Vagina (tissue), 2 donors: ENCODE results near the gene DPP6. TPM values are rescaled to one million over a fixed set of nuclear protein-coding genes. Genes with fewer than 3 reads are reported as not detected.

Source experiments
- DNase-seq, 2 donors: peaks; one replicate each; pipeline ENCODE4 v3.0.0-alpha.2; 2017; ENCODE audit errors: extremely low spot score in 2 of 2
- H3K27ac ChIP-seq: fragments of 200-600 bp; sonication (generic); one replicate; pipeline ENCODE4 v1.5.1; 2019
- H3K27me3 ChIP-seq: fragments of 200-600 bp; sonication (generic); one replicate; pipeline ENCODE4 v1.5.1; 2019
- H3K36me3 ChIP-seq, 2 donors: fragments of 200-600 bp; sonication (generic); one replicate each; pipeline ENCODE4 v1.5.1; 2017 to 2019
- H3K4me1 ChIP-seq: fragments of 200-600 bp; sonication (generic); one replicate; pipeline ENCODE4 v1.5.1; 2019
- H3K4me3 ChIP-seq, 2 donors: fragments of 200-600 bp; sonication (generic); 1 replicate in 1 of 2; 2 replicates in 1 of 2; pipeline ENCODE4 v1.5.1; 2016 to 2019
- H3K9me3 ChIP-seq: fragments of 200-600 bp; sonication (generic); one replicate; pipeline ENCODE4 v1.5.1; 2019
- POLR2A ChIP-seq, 2 donors: fragments of 450-650 bp; IDR thresholded peaks; one replicate each; pipeline ENCODE4 v1.6.1; 2017; ENCODE audit warnings: antibody characterized with exemption in 2 of 2, mild to moderate bottlenecking in 2 of 2, moderate library complexity in 2 of 2
- POLR2AphosphoS5 ChIP-seq, 2 donors: sonication (generic); formaldehyde crosslinking; IDR thresholded peaks; one replicate each; pipeline ENCODE4 v1.9.0; 2017; ENCODE audit warnings: antibody characterized with exemption in 2 of 2, mild to moderate bottlenecking in 2 of 2, low read depth in 1 of 2; ENCODE audit not compliant: insufficient read depth in 1 of 2
- intact Hi-C: fragments of 100-400 bp; cut with DNase I; formaldehyde crosslinking; loops from one replicate; pipeline ENCODE4 v1.15.1; 2023
- total RNA-seq: library from RNA; depleted of rRNA; stranded (reverse); fragments of >200 nt; gene quantifications from one replicate; pipeline ENCODE4 v1.2.3, GENCODE V29; 2016
- TF ChIP-seq, protein P1 (sequence below), 3 experiments: fragments of 450-650 bp in 2 of 3; fragments of 200-600 bp in 1 of 3; sonication (generic) in 1 of 3; IDR thresholded peaks; one replicate each; pipeline ENCODE4 v1.5.1; 2017 to 2019; ENCODE audit warnings: antibody characterized with exemption in 3 of 3, mild to moderate bottlenecking in 2 of 3, moderate library complexity in 2 of 3

Gene DPP6
- total RNA-seq, 1 donor from 2014 or later: 7.9 TPM

DNA sequence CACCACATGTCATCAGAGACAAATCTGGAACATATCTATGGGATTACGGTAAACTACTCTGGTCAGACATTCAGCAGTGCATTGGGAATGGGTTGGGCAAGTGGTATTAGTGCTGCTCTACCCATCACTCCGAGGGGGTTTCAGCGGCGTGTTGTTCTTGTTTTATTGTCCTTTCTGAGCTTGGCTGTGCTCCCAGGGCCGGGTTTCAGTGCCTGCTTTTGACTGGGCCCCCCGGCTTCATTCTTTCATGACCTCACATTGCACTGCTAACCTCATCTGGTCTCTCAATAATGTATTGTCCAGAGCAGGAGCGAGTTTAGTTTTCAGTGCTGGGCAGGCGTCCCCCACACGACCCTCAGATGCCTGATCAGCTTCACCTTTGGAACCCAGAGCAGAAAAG, 586.1 kb downstream of the DPP6 start:
- Histone ChIP-seq H3K9me3 (no peaks in the 10 kb centered on the region), H3K4me3 (no peak overlapping the region), H3K27me3 (no peaks in the 10 kb centered on the region), H3K27ac (no peak overlapping the region), H3K36me3 (no peaks in the 10 kb centered on the region), H3K4me1 (no peaks in the 10 kb centered on the region)
- TF ChIP-seq, protein P1, sequence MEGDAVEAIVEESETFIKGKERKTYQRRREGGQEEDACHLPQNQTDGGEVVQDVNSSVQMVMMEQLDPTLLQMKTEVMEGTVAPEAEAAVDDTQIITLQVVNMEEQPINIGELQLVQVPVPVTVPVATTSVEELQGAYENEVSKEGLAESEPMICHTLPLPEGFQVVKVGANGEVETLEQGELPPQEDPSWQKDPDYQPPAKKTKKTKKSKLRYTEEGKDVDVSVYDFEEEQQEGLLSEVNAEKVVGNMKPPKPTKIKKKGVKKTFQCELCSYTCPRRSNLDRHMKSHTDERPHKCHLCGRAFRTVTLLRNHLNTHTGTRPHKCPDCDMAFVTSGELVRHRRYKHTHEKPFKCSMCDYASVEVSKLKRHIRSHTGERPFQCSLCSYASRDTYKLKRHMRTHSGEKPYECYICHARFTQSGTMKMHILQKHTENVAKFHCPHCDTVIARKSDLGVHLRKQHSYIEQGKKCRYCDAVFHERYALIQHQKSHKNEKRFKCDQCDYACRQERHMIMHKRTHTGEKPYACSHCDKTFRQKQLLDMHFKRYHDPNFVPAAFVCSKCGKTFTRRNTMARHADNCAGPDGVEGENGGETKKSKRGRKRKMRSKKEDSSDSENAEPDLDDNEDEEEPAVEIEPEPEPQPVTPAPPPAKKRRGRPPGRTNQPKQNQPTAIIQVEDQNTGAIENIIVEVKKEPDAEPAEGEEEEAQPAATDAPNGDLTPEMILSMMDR (IDR thresholded peaks at IDR 0.05): no peak
- no peak for TF ChIP-seq POLR2A (IDR thresholded peaks at IDR 0.05)
- no peak for TF ChIP-seq POLR2AphosphoS5 (IDR thresholded peaks at IDR 0.05; ENCODE audit: insufficient read depth in 1 of 2, low read depth in 1 of 2)
- intact Hi-C loops: no loop called here
- DNase-seq: peak in 1 of 2 donors; percentile 37

DNA sequence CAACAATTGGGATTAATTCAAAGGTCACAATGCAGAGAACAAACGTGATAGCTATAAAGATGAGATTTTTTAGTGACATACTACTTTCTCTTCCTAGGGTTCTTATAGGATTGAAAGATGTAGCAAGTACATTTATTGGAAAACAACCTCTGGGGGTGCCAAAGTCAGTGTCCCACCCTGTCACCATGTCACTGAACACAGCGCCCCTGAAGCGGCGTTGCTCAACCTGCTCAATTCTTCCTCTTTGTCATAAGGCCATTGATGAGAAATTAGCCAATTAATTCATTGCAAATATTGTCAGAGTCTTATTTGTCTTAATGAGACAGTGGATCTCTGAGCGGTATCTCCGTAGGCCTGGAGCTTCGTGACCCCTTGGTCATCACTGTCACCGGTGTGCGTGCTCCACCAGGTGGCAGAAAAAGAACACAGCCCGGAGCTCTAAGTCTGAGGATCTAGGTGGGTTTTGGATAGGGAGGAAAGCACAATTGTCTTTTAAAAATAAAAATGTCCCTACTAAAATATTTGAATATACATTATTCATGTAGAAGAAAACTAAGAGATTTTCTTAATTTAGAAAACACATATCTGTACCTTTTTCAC, 588.2 kb downstream of the DPP6 start:
- Histone ChIP-seq H3K27me3 (no peaks in the 10 kb centered on the region), H3K9me3 (no peaks in the 10 kb centered on the region), H3K27ac (no peak overlapping the region), H3K4me3 (no peak overlapping the region), H3K36me3 (no peaks in the 10 kb centered on the region), H3K4me1 (no peaks in the 10 kb centered on the region)
- peak in 1 of 2 donors; percentile 13 for DNase-seq
- intact Hi-C loops: no loop called here
- TF ChIP-seq POLR2AphosphoS5 (IDR thresholded peaks at IDR 0.05; ENCODE audit: insufficient read depth in 1 of 2, low read depth in 1 of 2) (no peak), POLR2A (IDR thresholded peaks at IDR 0.05) (no peak)
- TF ChIP-seq, protein P1 (IDR thresholded peaks at IDR 0.05): no peak

DNA sequence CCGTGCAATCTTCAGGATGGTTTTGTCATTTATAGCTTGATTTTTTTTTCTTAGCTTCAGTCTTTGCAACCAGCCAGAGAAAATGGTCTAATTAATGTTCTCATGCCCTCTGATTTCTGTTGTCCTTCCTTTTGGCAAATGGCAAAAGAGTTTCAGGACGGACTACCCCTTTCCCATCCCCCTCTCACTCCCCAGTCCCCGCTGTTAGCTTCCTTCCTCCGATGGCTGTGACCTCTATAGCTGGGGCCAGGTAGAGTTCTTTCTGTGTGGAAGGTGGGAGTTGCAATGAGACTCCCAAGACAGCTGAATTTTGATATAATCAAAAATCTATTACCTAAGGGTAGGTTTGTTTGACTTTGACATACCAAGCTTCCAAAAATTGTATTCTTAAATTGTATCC, 588.7 kb downstream of the DPP6 start:
- H3K36me3 ChIP-seq: no peaks in the 10 kb centered on the region
- intact Hi-C loops: no loop called here
- TF ChIP-seq POLR2AphosphoS5 (IDR thresholded peaks at IDR 0.05; ENCODE audit: insufficient read depth in 1 of 2, low read depth in 1 of 2) (no peak), POLR2A (IDR thresholded peaks at IDR 0.05) (no peak)
- TF ChIP-seq, protein P1 (IDR thresholded peaks at IDR 0.05): no peak
- no peaks in the 10 kb centered on the region for H3K9me3 ChIP-seq
- no peak for DNase-seq
- no peaks in the 10 kb centered on the region for H3K4me1 ChIP-seq
- H3K27ac ChIP-seq: no peak overlapping the region
- H3K27me3 ChIP-seq: no peaks in the 10 kb centered on the region
- no peak overlapping the region for H3K4me3 ChIP-seq

- DNase-seq: no peak
- Histone ChIP-seq H3K9me3 (no peaks in the 10 kb centered on the region), H3K27ac (no peak overlapping the region), H3K4me1 (no peaks in the 10 kb centered on the region), H3K36me3 (no peaks in the 10 kb centered on the region), H3K27me3 (no peaks in the 10 kb centered on the region), H3K4me3 (no peak overlapping the region)
- intact Hi-C loops: no loop called here
- TF ChIP-seq, protein P1 (IDR thresholded peaks at IDR 0.05): no peak
- TF ChIP-seq POLR2A (IDR thresholded peaks at IDR 0.05) (no peak), POLR2AphosphoS5 (IDR thresholded peaks at IDR 0.05; ENCODE audit: insufficient read depth in 1 of 2, low read depth in 1 of 2) (no peak)
These were observed 592.2 kb downstream of the DPP6 start for GRCh38 chr7:154644366-154644765.

- Histone ChIP-seq H3K9me3 (no peaks in the 10 kb centered on the region), H3K27ac (no peak overlapping the region), H3K4me3 (no peak overlapping the region), H3K27me3 (no peaks in the 10 kb centered on the region), H3K36me3 (no peaks in the 10 kb centered on the region), H3K4me1 (no peaks in the 10 kb centered on the region)
- no peak for TF ChIP-seq POLR2AphosphoS5 (IDR thresholded peaks at IDR 0.05; ENCODE audit: insufficient read depth in 1 of 2, low read depth in 1 of 2)
- TF ChIP-seq, protein P1 (IDR thresholded peaks at IDR 0.05): no peak
- no peak for TF ChIP-seq POLR2A (IDR thresholded peaks at IDR 0.05)
- DNase-seq: no peak
- intact Hi-C loops: no loop called here
These were observed 594.2 kb downstream of the DPP6 start for GRCh38 chr7:154646126-154647013.
